Stimulated activated CD8-positive, alpha-beta memory T cell treated with anti-CD3 and anti-CD28 coated beads, Interleukin-7, amount 100 ng/mL, for 1 hour (primary cell): Measurements from ENCODE around the gene HIVEP3.

ENCODE experiments used
- DNase-seq, 2 donors: peaks; one replicate each; pipeline ENCODE4 v3.0.0-alpha.2; 2020; ENCODE audit warnings: low read depth in 2 of 2

The HIVEP3 gene

GRCh38 chr1:41652384-41653265, 266.1 kb downstream of the HIVEP3 start:
- no peak for DNase-seq

DNA sequence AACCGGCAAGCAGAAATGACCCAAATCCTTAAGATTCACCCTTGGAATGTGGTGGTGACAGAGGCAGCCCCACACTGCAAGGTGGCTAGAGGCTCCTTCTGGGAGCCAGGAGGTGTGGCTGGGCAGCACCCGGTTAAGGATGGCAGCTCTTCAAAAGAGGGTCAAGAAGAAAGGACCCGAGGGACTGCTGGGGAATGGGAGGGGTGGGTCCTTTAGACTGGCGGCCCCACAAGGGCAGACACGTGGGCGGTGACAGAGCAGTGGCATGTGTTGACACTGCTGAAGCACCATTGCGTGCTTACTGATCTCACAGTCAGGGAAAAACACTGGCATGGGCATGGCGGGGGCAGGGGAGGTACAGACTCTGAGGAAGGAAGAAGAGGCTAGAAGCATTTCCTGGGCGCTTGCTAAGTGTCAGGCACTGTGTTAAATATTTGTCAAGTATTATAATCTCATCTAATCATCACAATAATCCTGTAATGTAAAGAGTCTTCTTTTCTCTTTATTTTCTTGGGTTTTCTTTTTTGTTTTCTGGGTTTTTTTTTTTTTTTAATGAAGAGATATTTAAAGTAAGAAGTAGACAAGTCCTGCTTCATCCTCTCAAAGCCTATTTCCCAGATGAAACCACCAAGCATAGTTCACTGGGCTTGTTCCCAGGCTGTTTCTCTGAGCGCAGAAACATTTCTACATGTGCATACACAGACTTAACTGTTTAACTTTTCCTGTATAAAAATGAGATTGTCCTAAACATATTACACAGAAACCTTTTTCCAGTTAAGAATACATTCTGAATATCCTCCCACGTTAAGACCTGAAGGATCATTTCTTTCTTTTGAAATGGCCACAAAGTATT, 268.5 kb downstream of the HIVEP3 start:
- DNase-seq = no peak

DNA sequence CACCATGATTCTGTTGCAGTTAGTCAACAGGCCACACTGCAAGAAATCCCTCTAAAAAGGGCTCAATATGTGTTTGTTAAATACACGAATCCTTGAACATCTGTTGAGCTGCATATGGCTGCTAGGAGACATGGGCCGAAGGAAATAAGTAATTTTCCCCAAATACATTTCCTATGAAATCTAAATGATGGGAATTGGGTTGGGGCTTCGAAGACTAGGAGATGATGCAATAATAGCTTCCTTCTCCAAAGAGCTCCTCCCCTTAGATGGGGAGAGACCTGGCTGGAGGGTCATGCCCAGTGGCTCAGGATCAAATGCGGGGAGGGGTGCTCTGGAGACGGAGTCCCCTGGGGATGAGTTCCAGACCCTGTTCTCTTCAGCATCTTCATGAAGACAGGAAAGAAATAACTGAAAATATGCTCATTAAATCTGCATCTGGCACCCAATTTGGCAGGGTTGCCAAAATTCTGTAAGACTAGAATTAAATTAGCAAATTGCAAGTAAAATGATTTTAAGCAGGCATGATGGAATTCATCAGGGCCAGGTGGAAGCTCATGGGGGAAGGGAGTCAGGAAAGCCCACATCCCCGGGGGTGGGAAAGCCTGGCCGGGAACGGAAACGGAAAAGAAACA, 269.2 kb downstream of the HIVEP3 start:
- no peak for DNase-seq

DNA sequence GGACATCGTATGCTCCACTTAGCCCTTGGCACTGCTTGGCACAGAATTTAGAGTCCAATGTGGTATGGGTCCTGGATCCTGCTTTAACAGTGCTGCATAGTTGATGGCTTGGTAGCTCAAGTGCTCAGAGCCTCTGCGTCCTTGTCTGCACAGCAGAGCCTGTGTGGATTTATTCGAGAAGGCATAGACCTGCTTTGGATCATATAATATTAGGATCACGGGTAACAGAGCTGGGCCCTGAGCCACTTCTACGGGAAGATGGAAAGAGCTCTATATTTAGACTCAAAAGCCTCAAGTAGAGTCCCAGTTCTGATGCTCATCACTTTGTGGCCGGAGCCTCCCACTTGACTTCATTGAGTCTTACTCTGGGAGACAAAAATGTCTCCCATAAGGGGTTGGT, 269.9 kb downstream of the HIVEP3 start:
- no peak for DNase-seq

DNA sequence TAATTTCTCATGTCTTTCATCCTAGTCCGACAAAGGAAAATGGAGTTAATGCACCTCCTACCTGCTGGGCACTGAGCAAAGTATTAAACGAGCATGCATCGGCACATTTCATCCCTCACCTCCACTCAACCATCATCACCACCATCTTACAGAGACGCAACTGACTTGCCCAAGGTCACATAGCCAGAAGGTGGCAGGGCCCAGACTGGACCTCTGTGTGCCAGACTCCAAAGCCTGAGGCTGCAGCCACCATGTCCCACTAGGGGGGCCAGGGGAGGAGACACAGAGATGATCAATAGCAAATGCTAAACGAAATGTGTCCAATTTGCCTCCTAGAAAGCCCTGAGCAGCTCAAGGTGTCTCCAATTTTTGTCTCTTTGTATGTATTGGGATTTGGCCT, 270.5 kb downstream of the HIVEP3 start:
- DNase-seq = no peak

DNA sequence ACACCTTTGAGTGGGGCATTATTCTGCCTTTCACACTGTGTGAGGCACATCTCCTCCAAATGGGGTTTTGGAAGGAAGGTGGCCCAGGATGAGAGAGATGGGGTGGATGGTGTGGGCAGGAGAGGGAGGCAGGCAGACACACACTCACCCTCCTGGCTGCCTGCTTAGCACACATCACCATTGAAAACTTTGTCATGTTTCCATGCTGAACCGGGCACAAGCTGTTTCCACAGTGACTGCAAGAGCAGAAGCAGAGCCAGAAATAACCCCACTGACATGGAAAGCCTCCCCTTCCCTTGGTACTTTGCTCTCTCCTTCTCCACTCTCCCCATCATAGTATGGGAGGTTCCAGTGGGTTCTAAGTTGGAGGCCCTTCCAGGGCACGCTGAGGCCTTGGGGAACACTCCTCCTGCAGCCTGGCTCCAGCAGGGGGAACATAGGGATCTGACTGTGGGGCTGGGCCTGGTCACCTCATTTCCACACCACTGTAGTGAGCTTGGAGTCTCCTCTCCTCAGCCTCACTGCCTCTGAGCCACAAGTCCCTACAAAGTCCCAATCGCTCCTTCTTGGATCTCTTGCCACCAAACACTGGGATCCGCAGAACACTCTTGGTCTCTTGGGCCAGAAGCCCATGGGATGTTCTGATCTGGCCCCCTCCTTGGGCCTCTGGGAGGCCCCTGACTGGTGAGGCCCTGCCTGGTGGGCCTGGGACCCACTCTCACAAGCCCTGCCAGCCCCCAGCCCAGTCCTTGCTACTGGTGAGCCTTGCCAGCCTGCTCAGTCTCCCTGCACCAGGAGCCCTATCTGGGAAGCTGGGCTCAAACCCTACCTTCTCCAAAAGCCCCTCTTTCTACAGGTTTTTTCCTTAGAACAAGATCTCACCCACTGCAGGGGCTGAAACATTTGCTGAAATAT, 271.2 kb downstream of the HIVEP3 start:
- DNase-seq = no peak

DNA sequence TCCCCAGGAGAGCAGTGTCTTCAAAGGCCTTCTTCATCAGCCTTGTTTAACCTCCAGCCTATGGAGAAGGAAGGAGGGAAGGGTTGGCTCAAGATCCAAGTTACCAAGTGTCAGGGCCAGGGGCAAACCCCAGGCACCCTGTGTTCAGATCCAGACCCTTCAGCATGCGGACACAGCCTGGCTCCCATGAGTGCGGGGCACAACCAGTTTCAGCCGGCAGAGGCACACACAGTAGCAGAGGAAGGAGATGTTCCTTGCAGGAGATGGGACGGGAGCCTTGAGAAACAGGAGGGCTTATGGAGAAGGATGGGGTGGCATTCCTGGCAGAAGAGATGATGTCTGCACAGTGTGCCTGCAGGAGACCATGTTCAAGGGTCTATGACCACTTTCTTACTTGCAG, 272.5 kb downstream of the HIVEP3 start:
- DNase-seq = no peak

GRCh38 chr1:41645062-41645461, 273.7 kb downstream of the HIVEP3 start:
- no peak for DNase-seq

DNA sequence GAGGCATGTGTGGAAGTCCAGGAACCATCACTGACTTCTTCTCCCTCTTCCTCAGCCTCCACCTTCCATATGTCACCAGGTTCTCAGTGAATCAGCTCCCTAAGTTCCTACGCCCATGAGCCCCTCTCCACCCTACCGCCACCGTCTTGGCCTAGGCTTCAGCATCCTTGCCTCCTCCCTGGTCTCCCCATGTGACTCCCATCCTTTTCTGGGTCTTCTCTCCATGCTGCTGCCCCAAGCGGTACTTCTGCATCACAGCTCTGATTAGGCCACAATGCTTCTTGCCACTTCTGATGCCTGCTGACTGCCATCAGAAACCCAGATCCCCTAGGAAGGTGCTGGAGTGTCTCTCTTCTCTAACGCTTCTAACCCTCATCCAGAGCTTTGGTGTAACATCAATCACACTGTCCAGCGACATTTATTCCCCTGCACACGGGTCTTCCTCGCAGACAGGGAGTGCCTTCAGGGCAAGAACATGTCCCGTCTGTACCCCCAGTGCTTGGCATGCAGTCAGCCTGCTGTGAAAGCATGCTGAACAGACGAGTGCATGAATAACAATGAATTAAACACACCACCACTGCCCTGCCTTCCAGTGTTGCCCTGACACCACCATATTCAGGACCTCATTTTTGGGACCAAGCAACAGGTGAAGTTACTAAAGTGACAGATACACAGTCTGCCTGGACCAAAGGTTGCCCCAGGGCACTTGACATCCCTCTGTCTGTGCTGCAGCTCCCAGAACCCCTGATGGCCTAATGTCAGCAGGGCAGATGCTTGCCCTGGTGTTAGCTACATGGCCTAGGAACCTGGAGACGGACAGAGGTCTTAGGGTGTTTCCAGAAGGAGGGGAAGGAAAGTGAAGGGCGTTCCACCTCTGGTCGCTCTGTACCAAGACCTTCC, 275.6 kb downstream of the HIVEP3 start:
- DNase-seq = no peak

- no peak for DNase-seq
These were observed 276.7 kb downstream of the HIVEP3 start for GRCh38 chr1:41641941-41642527.

- no peak for DNase-seq
These were observed 277.3 kb downstream of the HIVEP3 start for GRCh38 chr1:41641475-41641814.

DNA sequence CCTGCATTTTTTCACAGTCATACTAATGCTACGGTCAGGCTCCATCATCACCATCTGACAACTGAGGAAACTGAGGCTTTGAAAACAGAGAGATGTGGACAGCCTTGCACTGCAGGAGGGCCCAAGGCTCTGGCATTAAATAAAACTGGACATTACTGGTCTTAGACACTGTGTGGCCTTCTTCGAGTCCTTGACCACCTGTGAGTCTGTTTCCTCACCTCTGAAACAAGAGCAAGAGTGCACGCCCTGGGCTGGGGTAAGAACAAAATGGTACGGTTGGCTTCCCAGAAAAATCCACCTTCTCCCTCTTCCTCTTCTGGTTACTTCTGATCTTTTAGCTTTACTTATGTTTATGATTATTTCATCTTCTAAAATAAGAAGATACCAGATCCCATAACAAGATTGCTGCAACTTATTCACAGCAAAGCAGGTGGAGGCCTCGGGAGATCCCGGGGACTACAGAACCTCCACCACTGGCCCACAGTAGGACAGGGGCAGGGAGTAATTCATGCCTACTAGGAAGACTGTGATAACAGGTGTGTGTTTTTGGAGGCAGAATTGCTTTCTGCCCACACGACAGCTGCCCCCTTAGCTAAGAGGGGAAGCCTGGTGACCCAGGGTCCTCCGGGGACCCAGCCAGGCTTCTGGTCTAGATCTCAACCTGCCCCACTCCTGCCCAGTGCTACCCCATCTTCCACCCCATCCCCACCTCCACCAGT, 277.8 kb downstream of the HIVEP3 start:
- no peak for DNase-seq

DNA sequence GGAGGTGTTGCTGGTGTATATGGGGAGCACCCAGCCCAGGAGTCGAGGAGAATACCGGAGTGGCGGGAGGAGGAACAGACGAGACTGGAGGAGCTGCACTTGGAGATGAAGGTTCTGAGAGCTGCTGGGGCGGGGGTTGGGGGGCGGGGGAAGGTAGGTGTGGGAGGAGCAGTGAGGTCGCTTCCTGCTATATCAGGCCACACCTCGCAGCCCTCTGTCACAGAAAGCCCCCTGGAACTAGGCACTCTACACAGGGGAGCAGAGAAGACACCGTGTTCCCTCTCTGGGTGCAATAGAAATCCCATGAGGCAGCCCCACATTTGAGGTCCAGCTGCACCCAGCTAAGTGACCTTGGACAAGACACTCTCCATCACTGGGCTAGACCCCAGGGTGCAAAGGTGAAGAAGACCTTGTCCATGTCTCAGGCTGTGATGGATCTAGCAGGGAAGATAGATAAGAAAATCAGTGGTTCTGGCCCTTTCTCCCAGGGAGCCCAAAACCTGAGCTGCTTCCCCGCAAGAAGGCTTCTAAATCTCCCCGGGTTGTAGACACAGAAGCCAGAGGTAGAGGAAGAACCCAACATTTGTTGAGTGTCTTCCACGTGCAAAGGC, 278.5 kb downstream of the HIVEP3 start:
- DNase-seq = no peak

DNA sequence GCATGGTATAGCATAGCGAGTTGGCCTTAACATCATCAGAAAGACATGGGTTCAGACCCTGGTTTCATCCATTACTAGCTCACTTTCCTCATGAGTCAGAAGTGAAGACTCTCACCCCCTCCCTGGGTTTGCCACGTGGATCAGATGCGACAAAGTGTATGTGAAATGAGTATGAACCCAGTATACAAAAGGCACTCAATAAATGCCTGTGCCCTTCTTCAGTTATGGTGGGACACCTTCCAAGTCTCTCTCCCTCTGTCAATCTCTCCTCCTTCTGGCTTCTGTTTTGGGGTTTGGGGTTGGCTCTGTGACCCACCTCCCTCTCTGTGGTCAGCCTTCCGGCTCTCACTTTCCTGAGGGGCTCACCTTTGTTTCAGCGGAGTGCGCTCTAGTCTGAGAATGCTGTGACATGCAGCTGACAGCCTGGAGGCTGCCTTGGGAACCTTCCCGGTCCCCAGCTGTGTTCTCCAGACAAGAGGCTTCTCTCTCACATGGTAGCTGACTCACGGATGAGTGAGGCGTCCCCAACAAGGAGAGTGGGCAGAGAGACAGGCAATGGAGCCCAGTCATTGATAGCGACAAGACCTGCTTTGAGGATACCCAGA, 279.3 kb downstream of the HIVEP3 start:
- no peak for DNase-seq

DNA sequence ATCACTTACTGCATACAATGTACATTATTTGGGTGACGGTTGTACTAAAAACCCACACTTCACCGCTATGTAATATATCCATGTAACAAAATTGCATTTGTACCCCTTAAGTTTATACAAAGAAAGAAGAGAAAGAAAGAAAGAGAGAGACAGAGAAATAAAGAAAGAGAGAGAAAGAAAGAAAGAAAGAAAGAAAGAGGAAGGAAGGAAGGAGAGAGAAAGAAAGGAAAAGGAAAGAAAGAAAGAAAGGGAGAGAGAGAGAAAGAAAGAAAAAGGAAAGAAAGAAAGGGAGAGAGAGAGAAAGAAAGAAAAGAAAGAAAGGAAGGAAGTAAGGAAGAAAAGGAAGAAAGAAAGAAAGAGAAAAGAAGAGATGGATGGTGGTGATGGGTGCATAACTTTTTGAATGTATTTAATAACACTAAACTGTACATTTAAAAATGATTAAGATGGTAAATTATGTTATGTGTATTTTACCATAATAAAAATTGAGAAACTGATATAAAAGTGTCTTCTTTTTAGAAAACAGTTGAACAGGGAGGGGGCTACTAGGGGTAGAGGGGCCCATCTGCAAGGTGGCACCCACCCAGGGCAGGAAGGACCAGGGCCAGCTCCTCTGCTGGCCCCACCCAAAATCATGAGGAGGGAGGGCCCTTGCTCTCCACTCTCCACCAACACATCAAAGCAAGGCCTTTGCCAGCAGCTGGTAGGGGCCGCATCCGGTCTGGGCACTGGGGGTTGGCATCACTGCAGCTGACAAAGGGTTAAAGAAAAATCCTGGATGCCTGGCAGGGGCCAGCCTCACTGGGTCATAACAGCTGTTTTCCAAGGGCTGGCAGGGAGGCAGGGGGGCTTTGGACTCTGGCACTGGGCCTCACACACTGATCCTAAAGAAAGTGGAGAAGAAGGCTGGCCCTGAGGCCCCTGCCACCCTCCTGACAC, 280.4 kb downstream of the HIVEP3 start:
- no peak for DNase-seq

GRCh38 chr1:41637367-41637766, 281.4 kb downstream of the HIVEP3 start:
- no peak for DNase-seq

DNA sequence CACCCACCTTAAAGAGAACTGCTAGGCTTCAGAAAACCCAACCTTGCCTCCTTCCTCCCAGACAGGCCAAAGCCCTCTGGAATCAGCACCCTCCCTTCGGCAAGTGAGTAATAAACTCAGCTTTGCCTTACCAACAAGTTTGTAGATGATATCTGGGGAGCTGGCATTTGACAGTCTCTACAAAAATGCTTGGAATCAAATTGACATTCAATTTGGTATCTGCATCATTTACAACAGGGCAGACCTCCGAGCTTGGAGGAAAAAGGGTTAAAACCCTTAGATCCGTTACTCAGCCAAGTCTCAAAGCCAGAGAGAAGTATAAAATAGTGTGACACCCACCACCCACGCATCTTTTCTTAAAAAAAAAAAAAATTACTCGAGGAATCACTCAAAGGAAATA, 285.0 kb downstream of the HIVEP3 start:
- no peak for DNase-seq
